GM21360 (cell line): Measurements from ENCODE around the gene RPS15.

Experiments
- ATAC-seq: cut with Tn5 transposase; IDR thresholded peaks from one replicate; pipeline ENCODE4 v1.9.1; 2021; ENCODE audit warnings: mild to moderate bottlenecking, moderate library complexity; ENCODE audit not compliant: unreplicated experiment

RPS15 gene

GRCh38 chr19:1450735-1451731, 12.8 kb downstream of the RPS15 start:
- no peak for ATAC-seq

- no peak for ATAC-seq
Measured at GRCh38 chr19:1451916-1452801, 14.0 kb downstream of the RPS15 start.

GRCh38 chr19:1452802-1453524, 14.8 kb downstream of the RPS15 start:
- no peak for ATAC-seq

- ATAC-seq: no peak
Measured at GRCh38 chr19:1453525-1454364, 15.5 kb downstream of the RPS15 start.

DNA sequence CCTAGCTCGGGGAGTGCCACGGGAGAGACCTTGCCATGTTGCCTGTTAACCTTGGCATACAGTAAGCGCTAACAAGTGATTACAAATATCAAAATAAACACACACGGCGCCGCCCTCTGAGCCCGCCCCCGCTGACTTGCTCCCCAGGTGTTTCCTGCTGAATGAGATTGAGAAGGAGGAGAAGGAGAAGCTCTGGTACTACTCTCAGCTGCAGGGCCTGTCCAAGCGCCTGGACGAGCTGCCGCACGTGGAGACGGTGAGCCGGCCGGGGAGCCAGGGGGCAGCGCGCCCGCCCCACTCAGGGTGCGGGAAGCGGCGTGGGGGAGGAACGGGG, 16.8 kb downstream of the RPS15 start:
- ATAC-seq: no peak

DNA sequence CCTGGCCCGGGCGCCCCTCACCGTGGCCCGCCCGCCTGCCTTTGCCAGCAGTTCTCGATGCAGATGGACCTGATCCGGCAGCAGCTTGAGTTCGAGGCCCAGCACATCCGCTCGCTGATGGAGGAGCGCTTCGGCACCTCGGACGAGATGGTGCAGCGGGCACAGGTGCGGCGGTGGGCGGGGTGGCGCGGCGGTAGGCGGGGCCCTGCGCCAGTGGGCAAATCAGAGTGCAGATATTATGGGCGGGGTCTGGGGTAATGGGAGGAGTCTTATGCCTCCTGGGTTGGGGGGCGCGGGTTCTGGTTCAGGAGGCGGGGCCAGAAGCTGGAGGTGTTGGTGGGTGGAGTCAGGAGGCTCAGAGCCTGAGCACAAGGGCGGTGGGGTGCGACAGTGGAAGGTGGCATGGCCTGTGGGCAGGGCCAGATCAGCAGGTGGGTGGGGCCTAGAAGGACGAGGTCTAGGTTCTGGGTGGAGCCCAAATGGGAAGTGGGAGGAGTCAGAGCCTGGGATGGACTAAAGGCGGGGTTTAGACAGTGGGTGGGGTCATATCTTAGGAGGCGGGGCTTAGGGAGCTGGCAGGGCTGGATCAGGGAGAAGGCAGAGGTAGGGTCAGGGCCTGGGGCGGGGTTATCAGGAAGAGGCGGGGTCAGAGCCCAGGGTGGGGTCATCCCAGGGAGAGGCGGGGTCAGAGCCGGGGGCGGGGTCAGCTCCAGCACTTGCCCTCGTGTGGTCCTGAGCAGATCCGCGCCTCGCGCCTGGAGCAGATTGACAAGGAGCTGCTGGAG, 17.3 kb downstream of the RPS15 start:
- ATAC-seq: no peak

DNA sequence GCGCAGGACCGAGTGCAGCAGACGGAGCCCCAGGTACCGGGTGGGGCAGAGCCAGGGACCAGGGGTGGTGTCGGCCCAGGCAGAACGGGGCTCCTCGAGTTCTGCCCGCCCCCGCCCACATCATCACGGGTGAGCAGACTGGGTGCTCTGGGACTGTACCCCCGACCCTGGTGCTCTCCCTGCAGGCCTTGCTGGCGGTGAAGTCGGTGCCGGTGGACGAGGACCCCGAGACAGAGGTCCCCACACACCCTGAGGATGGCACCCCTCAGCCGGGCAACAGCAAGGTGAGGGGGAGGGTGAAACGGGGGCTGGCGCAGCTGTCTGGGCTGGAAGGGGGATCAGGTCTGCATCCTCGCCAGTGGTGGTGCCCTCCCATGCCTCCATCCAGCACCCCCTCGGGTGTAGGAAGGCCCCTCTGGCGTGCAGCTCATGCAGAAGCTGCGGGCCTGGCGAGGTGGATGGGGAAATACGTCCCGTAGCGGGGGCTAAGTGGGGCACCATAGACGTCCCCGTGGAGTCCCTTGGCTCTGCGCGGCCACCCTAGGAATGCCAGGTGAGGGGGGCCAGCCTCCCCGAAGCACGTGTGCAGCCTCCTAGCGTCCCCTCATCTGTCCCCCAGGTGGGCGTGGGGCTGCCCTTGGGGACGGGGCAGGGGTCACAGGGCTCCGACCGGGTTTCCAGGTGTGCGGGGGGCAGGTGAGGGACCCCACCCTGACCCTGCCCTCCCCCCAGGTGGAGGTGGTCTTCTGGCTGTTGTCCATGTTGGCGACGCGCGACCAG, 18.1 kb downstream of the RPS15 start:
- ATAC-seq: no peak

- ATAC-seq: no peak
Measured at GRCh38 chr19:1457031-1457739, 19.0 kb downstream of the RPS15 start.

GRCh38 chr19:1457892-1458291, 19.7 kb downstream of the RPS15 start:
- ATAC-seq: no peak

- ATAC-seq: no peak
Measured at GRCh38 chr19:1459479-1459878, 21.3 kb downstream of the RPS15 start.

DNA sequence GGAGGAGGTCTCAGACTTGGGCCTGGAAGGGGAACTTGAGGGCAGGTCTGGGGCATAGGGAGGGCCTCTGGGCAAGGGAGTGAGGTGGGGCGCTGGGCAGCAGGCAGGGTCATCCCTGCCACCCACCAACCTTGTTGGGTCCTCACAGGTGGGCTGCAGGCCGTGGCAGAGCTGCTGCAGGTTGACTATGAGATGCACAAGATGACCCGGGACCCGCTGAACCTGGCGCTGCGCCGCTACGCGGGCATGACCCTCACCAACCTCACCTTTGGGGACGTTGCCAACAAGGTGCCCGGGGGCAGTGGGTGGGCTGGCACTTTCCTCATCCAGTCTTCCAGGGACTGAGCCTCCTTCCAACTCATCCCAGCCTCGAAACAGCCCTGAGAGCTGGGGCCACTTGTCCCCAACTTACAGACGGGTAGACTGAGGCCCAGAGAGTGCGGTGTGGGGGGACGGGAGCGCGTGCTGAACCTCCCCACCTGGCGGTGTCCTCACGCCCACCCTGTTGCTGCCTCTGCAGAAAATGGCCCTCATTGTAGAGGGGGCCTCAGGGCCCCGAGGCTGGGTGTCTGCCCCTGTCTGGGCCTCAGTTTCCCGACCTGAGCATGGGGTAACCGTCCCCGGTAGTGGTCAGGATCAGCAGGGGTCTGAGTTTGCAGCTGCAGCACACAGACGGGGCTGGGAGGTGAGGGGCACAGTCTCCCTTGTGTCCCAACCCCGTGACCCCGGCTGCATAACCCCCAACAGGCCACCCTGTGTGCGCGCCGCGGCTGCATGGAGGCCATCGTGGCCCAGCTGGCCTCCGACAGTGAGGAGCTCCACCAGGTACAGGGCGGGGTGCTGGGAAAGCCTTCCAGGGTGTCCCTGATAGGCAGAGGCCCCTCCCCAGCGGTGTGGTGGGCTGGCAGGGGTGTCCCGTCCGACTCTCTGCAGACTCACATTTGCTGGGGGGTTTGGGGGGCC, 22.1 kb downstream of the RPS15 start:
- ATAC-seq: no peak

DNA sequence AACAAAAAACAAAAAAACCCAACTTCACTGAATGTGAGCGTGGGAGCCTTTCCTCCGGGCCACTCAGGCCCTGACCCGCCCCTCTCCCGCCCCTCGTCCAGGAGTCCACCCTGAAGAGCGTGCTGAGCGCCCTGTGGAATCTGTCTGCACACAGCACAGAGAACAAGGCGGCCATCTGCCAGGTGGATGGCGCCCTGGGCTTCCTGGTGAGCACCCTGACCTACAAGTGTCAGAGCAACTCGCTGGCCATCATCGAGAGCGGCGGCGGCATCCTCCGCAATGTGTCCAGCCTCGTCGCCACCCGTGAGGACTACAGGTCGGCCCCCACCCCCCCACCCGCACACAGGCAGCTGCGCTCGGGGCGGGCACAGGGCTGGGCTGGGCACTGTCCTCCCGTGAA, 23.7 kb downstream of the RPS15 start:
- ATAC-seq: no peak

- no peak for ATAC-seq
Measured at GRCh38 chr19:1465191-1466016, 27.2 kb downstream of the RPS15 start.

- ATAC-seq: no peak
Measured at GRCh38 chr19:1466018-1466460, 27.8 kb downstream of the RPS15 start.

DNA sequence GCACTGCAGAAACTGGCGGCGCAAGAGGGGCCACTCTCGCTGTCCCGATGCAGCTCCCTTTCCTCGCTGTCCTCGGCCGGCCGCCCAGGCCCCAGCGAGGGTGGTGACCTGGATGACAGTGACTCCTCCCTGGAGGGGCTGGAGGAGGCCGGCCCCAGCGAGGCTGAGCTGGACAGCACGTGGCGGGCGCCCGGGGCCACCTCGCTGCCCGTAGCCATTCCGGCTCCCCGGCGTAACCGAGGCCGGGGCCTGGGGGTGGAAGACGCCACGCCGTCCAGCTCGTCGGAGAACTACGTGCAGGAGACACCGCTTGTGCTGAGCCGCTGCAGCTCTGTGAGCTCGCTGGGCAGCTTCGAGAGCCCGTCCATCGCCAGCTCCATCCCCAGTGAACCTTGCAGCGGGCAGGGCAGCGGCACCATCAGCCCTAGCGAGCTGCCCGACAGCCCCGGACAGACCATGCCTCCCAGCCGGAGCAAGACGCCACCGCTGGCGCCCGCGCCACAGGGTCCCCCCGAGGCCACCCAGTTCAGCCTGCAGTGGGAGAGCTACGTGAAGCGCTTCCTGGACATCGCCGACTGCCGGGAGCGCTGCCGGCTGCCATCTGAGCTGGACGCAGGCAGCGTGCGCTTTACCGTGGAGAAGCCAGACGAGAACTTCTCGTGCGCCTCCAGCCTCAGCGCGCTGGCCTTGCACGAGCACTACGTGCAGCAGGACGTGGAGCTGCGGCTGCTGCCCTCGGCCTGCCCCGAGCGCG, 28.4 kb downstream of the RPS15 start:
- ATAC-seq: no peak

DNA sequence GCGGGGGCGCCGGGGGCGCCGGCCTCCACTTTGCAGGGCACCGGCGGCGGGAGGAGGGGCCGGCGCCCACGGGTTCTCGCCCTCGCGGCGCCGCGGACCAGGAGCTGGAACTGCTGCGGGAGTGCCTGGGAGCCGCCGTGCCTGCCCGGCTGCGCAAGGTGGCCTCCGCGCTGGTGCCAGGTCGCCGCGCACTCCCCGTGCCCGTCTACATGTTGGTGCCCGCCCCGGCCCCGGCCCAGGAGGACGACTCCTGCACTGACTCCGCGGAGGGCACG, 29.0 kb downstream of the RPS15 start:
- no peak for ATAC-seq
